Stimulated activated CD4-positive, alpha-beta T cell treated with anti-CD3 and anti-CD28 coated beads, TNF-alpha, amount 100 ng/mL, for 1 hour (primary cell): Measurements from ENCODE around the gene TSTD2.
"Not testable (repeated sequence)": the region's sequence is repeated elsewhere in the genome, so short reads cannot be mapped to it uniquely, and the experiment has no call there.

ENCODE experiments used
- DNase-seq, 3 donors: peaks; one replicate each; pipeline ENCODE4 v3.0.0-alpha.2; 2020; ENCODE audit warnings: low read depth in 3 of 3, low spot score in 1 of 3

The TSTD2 gene

DNA sequence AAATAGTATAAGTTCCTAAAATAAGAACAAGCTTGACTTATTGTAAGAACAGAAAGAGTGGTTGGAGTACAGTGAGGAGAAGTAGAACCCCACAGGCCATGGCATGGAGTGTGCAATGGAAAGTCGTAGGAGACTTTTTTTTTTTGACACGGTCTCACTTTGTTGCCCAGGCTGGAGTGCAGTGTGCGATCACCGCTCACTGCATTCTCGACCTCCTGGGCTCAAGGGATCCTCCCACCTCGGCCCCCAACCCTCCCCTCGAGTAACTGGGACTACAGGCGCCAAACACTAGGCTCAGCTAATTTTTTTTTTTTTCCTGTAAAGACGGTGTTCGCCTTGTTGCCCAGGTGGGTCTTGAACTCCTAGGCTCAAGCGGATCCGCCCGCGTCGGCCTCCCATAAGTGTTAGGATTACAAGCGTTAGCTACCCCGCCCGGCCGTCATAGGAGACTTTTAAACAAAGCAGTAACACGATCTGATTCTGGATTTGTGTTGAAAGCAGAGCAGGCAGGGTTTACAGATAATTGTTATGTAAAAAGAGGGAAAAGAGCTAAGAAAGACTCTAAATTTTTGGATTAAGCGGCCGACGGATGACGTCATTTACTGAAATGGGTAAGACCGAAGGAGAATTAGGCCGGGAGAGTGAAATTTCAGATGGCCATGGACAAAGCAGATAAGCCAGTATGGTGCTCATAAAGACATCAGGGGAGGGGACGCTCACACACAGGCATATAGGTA is 752 bp downstream of the TSTD2 start:
- peak in 1 of 3 donors; percentile 11 for DNase-seq

DNA sequence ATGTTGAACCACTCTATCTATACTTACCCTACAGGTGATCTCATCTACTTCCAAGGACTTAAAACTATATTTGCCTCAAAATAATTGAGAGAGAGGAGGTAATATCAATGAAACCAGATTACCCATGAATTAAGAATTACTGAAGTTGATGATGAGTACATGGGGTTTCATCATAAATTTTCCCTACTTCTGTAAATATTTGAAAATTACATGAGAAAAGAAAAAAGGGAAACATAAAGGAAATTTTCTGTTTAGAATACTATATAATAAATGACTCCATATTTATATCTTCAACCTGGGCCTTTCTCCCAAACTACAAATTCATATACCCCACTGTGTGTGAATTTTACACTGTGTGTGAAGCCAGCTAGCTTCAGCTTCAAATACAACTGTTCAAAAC is 2.6 kb downstream of the TSTD2 start:
- no peak for DNase-seq

DNA sequence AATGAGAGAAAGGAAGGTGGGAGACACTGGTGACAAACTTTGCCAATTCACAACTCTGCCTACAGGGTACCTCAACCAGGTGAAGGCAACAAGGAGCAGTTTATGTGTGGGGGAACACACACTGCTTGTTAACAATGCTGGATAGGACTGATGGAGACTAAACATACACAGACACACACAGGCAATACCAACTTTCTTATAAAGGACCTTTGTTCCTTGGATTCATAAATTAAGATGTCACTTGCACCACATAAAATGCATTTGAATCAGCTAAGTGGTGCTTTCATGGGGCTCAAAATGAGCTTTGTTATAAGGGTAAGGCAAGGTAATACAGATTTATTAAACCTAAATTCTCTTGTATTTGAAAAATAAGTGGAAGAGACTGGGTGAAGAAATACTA is 4.0 kb downstream of the TSTD2 start:
- no peak for DNase-seq

DNA sequence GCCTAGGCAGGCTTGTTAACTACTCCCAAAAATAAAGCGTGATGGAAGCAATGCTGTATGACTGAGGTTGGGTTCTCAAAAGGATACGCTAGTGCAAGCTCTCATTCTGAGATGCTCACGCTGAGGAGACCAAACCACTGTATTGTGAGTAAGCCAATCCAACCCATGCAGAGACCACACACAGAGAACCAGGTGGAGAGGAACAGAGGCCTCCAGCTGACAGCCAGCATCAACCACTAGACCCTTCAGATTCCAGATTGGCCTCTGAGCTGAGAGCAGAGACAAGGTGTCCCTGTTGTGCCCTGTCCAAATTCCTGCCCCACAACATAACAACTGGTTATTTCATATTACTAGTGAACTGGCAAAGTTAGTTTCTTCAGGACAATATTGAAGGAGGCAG is 4.5 kb downstream of the TSTD2 start:
- no peak for DNase-seq

DNA sequence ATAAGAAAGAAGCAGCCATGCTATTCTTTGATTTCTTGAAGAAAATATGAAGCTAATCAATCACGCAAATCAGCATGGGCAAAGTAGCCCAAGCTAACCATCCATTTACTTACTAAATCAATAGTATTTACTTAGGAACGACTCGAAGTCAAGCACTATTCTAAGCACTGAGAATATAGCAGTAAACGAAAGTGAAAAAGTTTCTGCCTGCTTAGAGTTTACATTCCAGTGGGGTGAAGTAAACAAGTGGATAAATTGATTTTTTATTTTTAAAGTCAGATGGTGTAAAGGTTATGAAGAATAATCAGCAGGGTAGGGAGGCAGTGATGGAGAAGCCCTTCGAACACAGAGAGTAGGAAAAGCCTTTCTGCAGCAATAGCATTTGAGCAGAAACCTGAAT is 5.5 kb downstream of the TSTD2 start:
- no peak for DNase-seq

DNA sequence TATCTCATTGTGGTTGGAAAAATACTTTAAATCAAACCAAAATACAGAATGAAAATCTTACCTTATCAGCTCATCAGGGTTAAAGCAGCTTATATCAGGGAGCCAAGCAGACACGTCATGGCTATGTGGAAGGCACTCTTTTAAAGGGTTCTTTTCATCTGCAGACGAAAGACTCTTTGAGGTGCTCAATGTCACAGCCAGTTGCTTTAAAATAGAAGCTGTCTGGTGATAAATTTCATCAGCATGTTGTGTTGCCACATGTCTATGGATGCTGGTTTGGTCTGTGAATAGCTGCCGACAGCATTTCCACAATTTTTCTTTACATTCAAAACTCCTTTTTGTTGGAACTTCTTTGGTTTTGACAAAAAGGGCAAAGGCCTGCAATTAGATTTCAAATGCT is 7.5 kb downstream of the TSTD2 start:
- DNase-seq, result no peak

DNA sequence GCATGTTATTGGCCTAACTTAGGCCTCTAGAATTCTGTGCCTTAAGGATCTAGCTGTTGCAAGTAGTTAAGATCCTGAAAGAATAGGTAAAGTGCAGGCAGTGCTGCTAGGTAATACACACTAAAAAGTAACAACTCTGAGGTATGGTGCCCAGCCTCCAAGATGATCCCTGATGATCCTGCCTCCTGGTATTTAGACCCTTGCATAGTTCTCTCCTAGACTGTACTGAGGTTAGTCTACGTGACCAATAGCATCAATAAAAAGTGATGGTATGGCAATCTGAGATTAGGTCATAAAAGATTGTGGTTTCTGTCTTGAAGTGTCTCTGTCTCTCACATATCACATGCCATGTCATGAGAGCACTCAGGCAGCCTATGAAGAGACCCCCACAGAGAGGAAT is 9.2 kb downstream of the TSTD2 start:
- DNase-seq, result no peak

DNA sequence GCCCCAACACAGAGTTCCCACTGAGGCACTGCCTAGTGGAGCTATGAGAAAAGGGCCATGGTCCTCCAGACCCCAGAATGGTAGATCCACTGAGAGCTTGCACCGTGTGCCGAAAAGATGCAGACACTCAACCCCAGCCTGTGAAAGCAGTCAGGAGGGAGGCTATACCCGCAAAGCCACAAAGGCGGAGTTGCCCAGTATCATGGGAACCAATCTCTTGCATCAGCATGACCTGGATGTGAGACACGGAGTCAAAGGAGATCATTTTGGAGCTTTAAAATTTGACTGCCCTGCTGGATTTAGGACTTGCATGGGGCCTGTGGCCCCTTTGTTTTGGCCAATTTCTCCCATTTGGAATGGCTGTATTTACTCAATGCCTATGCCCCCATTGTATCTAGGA is 10.7 kb downstream of the TSTD2 start:
- DNase-seq, result not testable (repeated sequence)

DNA sequence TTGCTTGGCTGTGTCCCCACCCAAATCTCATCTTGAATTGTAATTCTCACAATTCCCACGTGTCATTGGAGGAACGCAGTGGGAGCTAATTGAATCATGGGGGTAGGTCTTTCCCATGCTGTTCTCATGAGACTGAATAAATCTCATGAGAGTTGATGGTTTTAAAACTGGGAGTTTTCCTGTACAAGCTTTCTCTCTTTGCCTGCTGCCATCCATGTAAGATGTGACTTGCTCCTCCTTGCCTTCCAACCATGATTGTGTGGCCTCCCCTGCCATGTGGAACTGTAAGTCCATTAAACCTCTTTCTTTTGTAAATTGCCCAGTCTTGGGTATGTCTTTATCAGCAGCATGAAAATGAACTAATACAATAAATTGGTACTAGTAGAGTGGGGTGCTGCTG is 13.1 kb downstream of the TSTD2 start:
- DNase-seq, result not testable (repeated sequence)

DNA sequence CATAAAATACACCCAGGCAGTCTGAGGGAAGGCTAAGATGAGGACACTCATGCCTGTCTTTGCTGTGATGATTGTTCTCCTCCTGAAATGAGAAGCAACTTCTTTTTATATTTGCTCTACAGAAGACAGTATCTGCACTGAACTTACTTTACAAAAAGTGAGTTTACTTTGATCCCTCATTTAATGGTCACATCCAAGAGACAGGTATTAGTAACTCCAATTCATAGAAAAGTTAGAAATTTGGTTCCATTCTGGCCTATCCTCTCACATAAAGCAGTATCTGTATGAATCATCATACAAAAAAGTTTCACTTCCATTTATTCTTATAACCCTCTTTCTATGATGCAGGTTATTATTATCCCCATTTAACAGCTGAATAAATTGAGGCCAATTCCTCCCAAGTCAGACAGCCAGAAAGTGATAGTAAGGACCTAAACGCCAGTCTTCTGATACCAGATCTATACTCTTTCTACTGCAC is 15.2 kb downstream of the TSTD2 start:
- no peak for DNase-seq

DNA sequence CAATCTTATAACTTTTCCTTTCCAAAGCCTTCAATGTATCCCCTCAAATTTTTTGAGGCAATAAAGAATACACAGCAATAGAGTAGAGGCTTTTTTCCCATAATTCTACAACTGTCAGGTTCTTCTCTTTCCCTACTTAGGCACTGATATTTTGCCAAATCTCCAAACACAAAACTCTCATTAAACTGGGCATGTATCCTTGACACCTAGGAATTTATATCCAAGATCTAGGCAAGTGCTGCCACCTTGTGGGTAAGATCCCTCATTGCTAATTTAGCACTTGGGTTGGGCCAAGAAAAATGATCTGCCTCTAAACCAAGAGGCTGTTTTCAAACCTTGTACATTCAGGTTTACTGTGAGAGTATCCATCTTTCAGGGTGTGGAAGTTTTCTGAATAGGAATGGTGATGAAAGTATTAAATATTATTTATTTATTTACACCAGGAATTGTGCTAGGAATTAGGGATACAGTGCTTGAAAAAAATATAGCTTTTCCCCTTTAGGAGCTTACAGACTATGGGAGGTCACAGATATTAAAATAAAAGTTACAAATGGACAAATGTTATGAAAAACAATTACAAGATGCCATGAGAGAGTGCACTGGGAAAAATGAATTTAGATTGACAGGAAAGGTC is 17.6 kb downstream of the TSTD2 start:
- DNase-seq, result no peak

DNA sequence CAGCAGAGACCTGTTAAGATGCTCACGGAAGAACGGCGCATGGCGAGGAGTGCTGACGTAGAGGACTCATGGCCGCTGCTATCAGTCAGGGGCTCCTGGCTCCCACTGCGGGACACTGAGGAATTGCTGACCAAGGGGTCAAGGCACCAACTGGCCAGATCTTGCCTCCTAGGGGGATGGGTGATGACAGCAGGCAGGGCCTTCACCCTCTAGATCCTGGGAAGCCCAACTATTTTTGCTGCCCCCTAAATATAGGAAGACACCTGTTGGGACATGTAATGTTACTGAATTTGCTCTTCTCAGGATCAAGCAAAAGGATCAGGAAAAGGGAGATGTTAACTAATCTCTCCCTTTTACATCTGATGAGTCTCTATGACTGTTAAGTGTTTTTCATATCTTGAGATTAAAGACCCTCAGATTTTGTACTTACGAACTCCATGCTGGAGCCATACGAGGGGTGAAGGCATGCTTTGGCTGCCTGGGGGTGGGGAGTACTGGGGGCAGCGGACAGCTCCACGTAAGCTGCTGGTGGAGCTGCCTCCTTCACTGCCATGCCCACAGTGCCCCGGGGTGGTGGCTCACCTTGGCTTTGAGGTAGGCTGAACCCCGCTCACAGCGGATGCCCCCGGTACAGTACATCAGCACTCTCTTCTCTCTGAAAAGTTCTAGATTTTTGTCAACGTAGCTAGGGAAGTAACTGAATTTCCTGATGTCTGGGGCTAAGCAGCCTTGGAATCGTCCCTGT is 28.1 kb downstream of the TSTD2 start:
- no peak for DNase-seq

DNA sequence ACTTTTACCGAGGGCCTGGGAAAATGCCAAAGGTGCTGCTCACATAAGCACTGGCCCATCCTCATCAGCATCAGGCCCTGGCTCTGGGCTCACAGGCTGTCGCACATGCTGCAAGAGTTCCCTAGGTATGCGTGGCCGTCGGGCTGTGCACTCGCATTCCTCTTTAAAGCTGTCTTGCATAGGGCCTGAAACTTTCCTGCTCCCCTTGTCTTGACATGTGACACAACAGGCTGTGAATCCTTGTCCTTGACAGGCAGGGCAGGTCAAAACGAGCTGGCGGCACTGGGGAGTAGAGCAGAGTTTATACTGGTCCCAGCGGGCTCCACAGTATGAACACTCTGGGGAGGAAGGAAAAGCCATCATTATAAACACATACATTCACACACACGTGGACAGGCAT is 30.7 kb downstream of the TSTD2 start:
- no peak for DNase-seq

DNA sequence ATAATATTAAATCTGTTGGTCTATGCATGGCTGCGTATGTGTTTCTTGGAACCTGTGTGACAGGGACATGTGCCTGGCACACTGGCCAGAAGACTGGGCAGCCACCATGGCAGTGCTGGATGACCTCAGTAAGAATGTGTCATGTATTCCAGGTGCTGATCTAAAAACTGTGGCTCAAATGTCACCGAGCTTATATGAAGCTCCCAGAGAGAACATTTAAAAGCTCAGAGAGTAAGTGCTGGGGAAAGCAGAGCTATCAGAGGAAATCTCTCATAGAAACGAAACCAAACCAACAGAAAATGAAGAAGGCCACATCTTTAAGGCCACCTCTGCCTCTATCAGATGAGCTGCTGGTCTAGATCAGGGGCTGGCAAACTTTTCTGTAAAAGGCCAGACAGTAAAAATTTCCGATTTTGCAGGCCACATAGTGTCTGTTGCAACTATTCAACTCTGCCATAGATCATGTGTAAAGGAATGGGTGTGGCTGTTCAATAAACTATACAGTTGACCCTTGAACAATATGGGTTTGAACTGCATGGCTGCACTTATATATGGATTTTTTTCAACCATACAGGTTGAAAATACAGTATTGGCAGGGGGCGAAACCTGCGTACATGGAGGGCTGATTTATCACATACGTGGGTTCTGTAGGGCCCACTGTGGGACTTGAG is 31.8 kb downstream of the TSTD2 start:
- DNase-seq, result no peak

DNA sequence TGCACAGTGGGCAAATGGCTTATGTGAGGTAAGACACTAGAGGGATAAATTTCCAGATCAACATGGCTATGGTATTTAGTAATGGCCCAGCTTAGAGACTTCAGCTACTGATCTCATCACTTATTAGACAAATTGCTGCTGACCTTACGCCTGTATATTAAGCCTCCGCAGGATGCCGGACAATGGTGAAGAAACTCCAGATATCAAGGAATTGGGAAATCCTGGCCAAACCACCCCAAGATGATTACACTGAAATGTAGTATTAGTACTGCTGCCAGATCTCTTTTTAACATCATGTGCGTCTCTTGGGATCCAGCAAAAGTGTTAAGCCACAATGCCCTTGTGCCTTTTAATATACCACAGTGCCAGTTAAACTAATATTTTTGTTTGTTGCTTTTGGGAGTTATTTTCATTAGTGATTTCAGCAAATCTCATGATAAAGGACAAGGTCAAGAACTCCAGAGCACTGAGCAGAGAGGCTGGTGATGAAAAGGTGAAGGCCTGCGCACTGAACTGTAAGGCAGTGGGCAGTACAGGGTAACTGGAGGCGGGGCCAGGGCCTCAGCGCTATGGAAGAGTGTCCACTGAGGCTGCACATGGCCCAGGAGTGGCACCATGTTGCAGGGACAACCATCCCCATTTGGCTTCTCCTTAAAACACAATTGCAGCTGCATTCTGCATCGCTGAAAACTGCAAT is 32.5 kb downstream of the TSTD2 start:
- DNase-seq, result no peak

DNA sequence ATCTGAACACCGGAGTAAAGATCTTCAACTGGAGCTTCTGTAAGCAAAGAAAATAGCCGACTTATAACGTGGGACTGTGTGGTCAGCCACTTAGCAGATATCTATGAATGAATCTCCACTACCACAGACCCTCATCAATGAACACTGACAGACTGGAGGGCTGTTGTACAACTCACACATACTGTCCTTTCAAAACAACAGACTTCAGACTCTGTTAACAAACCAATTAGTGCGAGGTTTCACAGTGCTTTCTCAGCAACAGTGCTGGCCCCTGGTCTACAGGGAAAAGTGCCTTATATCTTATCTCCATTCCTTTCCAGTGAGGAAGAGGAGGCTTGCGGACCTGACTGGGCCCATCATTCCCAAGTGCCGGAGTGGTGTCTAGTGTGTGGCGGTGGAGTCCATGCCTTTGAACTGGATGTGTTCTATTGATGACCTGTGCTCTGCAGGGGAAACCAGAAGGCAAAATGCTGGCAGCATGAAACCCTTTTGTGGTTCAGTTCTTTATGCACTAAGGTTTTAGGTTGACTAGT is 33.8 kb downstream of the TSTD2 start:
- no peak for DNase-seq

DNA sequence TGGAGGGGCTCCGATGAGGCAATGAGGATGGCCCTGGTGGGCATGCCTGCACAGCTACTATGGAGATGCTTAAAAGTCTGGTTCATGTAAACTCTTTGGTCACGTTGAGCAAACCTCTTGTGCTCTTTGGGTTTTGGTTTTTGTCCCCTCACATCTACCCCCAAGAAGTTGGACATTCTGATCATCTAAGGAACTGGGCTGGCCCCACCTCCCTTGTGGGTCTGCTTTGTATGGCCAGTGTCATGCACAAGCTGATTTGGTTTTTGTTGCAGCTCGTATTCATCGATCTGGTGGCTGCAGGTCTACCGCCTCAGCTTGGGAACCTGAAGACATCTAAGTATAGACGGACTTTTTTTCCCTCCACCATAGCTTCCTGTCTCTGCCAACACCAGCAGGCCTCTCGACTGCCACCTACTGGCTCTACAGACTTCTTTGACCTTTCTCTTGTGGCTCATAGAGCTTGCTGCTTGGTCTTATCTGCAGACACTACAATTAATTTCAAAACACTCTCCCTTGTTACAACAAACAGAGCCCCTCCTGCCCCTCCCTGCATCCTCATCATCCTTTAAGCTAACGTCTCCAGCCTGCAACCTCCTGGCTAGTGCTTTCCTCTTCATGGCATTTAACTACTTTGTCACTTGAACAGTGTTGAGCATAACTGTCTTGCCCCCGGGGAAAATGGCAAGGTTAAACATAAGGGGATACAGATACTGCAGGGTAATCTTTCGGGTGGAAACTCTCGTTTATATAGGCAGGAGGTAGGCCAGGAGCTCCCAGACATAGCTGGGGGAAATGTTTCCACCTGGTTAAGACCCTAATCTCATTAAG is 34.5 kb downstream of the TSTD2 start:
- peak; percentile 22 to 43 (median 33) for DNase-seq

DNA sequence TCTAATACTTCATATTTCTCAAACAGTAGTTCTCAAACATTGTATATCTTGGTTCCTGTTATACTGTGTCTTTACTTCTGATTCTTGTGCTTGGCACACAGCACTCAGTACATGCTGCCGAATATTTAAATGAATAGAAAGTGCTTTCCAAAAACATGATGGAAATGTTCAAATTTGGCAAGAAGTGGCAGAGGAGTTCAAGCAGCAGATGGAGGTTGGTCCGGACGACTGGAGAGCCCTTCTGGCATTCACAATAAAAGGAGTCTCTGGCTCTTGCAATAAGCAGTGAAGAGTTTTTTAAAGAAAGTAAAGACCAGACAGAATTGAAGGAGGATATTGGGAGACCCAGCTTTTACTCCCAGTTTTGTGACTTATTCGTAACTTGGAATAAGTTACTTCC is 36.3 kb downstream of the TSTD2 start:
- no peak for DNase-seq

DNA sequence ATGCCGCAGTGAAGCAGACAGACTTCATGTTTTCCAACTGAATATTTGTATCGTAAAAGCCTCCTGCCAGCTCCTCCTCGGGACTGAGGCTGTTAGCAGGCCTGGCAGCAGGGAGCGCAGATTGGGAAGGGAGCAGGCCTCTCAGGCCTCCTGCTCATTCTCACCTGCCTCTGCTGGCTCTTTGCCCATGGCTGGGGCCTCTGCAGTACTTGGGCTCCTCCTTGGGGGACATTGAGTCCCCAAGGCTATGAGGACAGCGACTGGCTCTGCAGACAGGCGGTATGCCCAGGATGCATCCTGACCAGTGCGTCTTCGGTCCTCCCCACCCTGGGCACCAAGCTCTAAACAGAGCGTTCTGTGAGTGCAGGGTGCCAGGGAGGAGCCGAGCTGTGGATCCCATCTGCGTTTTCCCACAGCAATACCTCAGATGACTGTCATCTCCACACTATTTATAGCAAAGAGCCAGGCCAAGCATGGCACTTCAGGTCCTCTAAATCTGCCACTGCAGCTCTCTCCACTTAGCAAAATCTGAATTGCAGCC is 38.7 kb downstream of the TSTD2 start:
- no peak for DNase-seq

DNA sequence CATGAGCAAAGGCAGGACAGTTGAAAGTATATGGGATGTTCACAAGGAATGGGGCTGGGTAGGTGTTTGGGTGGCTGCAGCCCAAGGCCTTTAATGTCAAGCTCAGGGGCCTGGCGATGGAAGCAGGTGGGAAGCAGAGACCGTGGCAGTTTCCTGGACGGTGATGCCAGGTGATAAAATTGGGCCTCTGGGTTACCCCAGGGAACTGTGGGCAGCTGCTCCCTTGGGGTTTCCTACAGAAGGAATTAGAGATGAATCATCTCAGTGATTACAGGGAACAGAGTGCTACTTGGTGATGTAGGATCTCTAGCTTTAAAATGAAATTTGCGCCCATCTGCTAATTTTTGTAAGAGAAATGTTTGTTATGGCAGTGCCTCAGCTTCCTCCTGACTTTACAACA is 39.2 kb downstream of the TSTD2 start:
- DNase-seq, result no peak
